GM18505 (cell line): ENCODE results near the gene SURF1.
"Not testable (repeated sequence)": the region's sequence is repeated elsewhere in the genome, so short reads cannot be mapped to it uniquely, and the experiment has no call there.

Experiments
- ATAC-seq: cut with Tn5 transposase; IDR thresholded peaks from one replicate; pipeline ENCODE4 v1.9.1; 2021; ENCODE audit not compliant: unreplicated experiment
- POLR2A ChIP-seq: IDR thresholded peaks from 4 replicates; pipeline ENCODE4 v1.6.1; 2011; ENCODE audit warnings: borderline replicate concordance; ENCODE audit not compliant: insufficient read depth, insufficient read length; ENCODE audit errors: extremely low read depth

The SURF1 gene, protein sequence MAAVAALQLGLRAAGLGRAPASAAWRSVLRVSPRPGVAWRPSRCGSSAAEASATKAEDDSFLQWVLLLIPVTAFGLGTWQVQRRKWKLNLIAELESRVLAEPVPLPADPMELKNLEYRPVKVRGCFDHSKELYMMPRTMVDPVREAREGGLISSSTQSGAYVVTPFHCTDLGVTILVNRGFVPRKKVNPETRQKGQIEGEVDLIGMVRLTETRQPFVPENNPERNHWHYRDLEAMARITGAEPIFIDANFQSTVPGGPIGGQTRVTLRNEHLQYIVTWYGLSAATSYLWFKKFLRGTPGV

DNA sequence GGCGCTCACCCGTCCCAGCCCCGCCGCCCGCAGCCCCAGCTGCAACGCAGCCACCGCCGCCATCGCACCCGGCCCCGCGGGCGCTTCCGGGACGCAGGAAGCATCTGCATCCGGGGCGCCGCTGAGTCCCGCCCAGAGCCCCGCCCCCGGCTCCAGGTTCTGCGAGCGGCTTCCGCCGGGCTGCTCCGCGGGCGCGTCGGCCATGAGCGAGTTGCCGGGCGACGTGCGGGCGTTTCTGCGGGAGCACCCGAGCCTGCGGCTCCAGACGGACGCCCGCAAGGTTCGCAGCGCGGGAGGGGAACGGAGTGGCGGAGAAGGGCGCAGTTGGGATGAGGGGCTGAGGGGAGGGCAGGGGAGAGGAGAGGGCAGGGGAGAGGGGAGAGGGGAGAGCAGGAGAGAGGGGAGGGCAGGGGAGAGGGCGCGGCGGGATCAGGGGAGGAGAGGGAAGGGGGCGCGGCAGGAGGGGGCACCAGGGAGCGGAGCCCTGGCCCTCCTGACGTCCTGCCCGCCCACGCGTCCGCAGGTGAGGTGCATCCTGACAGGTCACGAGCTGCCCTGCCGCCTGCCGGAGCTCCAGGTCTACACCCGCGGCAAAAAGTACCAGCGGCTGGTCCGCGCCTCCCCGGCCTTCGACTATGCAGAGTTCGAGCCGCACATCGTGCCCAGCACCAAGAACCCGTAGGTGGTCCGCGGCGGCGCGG, at the start of gene SURF1, which contains the start of gene SURF2:
TSS of gene SURF1 (minus strand) at position 97 of the 701 bp plus-strand sequence. CDS start at position 63, 34 bp downstream.
TSS of gene SURF2 (plus strand) at position 160 of the 701 bp plus-strand sequence. CDS start at position 203, 43 bp downstream.
- TF ChIP-seq POLR2A = peak; percentile 80

DNA sequence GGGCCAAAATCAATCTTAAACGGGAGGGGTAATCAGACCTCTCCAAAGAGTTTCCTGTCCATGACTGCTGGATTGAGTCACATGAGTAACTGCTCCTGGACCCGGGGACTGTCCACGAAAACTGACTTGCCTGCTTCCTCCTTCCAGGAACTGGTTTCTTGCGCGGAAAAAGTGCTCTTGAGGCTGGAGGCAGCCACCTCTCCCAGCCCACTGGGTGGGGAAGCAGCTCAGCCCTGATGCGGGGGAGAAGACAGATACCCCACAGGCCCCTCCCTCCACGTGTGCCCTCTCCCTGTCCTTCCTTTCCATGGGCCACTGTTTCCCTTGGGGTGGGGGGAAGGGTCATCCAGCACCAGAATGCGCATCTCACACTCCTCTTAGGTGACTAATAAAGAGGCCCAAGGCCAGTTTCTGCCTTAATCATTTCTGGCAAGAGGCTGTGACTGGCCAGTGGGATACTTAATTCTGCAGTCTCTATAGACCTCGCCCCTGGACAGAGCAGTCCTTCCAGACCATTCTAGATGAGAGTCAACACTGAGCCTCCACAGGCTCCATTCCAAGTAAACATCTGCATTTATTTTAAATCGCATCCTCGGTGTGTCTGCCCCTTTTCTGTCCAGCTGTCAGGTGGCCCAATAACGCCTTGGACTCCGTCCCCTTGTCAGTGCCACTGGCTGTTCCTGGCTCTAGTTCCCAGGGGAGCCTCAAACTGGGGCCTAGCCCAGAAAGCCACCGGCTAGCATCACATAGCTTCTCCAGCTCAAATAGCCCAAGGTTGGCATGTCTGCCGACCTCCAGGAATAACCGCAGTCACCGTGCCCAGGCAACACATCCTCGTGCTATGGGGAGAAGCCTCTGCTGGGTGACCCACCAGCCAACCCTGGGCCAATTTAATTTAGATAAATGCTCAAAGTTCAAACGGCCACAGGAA, 49.5 kb upstream of the SURF1 start:
- no peak for TF ChIP-seq POLR2A
- no peak for ATAC-seq

More for the DNA sequence above, at the start of gene SURF1, which contains the start of gene SURF2:
- peak; percentile 65 for ATAC-seq

DNA sequence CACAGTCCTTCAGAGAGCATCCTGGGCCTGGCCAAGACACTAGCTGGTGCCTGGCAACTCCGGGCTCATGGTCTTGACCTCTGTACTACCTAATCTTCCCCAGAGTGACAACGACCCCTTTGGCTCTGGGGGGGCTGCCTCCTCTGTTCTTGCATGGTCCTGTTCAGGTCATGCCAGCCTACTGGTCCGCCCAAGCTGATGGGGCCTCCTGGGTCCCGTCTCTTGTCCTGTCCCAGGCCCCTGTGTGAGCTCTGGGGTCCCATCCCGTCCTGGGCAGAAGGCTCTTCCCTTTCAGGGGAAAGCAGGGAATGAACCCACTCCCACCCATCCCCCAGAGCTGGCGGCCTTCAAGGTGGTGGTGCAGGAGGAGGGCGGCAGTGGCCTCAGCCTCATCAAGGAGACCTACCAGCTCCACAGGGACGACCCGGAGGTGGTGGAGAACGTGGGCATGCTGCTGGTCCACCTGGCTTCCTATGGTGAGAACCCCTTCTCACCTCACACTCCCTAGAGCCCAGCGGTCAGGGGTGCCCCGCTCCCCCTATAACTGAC, 48.2 kb upstream of the SURF1 start:
- peak; percentile 7 for TF ChIP-seq POLR2A
- ATAC-seq = no peak

DNA sequence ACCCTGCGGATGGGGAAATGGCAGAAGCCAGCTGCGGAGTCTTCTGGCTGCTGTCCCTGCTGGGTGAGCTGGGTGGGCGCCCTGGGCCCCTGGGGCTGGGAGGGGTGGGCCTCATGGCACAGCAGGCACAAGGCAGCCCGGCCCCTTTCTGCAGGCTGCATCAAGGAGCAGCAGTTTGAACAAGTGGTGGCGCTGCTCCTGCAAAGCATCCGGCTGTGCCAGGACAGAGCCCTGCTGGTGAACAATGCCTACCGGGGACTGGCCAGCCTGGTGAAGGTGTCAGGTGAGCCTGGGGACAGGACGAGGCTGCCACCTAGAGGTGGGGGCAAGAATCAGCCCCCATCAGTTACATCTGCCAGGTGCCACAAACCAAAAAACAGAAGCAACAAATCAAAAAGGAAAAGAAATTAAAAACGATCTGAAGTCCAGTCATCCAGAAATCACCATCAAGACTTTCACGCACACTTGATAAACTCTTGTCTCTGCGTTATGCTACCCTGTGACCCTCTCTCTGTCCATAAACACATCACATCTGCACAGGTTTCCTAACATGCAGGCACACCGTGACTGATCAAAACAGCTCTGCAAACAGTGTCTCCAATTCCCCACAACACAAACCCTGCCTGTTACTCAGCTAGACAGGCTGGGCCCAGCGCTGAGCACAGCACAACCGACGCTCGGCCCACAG, 47.6 kb upstream of the SURF1 start:
- TF ChIP-seq POLR2A = no peak
- ATAC-seq = no peak

DNA sequence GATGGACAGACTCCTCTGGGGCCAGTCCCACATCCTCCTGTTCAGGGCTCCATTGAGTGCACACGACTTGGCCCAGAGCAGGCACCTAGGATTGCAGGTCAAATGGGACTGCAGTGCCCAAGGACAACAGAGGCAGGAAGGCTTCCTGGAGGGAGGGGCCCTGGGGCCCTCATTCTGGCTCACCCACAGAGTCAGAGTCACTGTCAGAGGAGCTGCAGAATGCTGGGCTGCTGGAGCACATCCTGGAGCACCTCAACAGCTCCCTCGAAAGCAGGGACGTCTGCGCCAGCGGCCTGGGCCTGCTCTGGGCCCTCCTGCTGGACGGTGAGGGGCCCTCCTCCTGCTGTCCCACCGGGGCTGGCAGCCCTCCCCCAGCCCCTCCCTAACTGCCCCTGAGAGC, 46.4 kb upstream of the SURF1 start:
- no peak for TF ChIP-seq POLR2A
- ATAC-seq = no peak

DNA sequence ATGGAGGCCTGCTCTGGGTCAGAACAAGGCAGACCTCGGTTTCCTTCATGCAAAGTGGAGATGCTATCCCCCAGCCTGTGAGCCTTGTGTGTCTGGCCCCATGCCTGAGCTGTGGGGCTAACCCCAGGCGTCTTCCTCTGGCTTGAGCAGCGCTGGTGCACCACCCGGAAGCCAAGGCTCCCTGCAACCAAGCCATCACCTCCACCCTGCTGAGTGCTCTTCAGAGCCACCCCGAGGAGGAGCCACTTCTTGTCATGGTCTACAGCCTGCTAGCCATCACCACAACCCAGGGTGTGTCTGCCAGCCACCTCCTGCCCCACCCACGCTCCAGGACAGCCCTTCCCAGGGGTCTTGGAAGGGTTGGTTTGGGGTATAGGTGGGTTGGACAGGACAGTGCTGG, 45.3 kb upstream of the SURF1 start:
- TF ChIP-seq POLR2A = no peak
- no peak for ATAC-seq

DNA sequence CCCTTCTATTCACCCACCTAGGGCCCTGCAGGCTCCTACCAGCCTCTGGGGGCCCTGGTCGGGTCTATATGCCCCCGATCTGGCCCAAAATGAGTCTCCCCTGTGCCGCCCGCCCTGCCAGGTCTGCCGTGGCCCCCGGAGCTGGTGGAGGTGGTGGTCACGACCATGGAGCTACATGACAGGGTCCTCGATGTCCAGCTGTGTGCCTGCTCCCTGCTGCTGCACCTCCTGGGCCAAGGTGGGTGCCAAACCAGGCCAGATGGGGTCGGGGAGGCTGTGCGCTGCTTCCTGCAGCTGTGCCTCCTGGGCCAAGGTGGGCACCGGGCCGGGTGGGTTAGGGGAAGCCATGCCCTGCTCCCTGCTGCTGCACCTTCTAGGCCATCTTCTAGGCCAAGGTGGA, 44.0 kb upstream of the SURF1 start:
- TF ChIP-seq POLR2A = no peak
- no peak for ATAC-seq

DNA sequence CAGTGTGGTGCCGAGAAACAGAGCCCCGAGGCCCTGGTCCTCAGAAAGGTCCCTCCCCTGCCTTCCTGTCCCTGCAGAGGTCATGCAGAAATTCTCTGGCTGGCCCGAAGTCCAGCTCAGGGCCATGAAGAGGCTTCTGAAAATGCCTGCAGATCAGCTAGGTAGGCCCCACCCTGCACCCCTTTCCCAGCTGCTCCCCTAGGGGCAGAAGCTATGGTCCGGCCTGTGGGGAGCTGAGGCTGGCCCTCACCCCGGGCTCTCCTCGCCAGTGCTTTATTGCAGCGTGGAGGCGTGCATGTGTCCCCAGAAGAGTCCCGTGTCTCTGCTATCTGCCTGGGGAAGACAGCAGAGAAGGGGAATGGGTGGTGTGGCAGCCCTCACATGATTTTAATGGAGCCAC, 41.6 kb upstream of the SURF1 start:
- no peak for ATAC-seq
- TF ChIP-seq POLR2A = no peak

DNA sequence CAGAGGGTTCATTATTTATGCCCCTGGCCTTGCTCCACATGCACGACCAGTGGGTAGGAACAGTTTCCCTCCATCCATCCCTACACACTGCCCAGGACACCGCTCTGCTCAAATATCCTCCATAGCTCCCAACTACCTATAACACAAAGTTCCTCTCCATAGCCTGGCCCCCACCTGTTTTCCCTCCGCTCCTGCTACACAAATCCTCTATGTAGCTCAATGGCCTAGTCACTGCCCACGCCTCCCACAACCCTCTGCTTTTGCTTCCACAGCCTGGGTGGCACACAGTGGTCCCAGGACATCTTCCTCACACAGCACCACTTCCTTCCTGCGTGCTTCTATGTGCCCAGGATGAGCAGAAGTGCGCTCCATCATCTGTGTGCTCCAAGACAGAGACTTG, 41.1 kb upstream of the SURF1 start:
- no peak for ATAC-seq
- no peak for TF ChIP-seq POLR2A

DNA sequence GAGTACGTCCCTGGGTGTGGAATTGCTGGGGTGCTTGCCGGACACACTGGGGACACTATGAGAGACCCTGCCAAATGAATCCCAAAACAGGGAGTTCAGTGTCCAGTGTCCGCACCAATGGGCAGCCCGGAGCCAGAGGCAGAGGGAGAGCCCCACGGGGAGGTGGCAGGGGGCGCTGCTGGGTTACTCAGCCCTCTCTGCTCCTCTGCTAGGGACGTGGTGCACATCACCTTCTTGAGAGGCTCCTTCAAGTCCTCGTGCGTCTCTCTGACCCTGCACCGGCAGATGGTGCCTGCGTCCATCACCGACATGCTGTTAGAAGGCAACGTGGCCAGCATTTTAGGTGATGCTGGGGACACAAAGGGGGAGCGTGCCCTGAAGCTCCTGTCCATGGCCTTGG, 40.7 kb upstream of the SURF1 start:
- no peak for ATAC-seq
- no peak for TF ChIP-seq POLR2A

DNA sequence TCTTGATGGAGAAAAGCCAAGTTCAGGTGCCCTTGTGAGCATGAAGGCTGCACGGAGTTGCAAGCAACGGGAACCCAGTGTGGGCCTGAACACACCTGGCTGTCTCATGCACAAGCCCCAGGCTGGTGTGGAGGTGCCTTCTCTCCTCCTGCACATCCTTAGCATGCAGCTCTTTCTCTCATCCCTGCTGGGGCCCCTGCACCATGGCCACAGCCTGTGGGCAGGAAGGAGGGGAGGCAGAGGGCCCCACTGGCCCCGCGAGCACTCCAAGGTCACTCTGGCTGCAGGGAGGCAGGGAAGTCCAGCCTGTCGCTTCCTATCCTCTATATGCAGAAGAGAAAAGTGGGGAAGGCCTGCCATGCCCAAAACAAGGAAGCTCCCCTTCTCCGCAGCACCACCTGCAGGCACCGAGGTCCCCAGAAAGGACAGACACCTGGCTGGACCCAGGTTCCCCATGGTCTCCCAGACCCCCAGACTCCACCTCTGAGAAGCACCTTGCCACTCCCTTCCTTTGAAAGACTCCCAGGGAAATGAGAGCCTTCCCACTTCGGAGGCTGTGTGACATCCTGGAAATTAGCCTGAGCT, 38.5 kb upstream of the SURF1 start:
- no peak for ATAC-seq
- no peak for TF ChIP-seq POLR2A

DNA sequence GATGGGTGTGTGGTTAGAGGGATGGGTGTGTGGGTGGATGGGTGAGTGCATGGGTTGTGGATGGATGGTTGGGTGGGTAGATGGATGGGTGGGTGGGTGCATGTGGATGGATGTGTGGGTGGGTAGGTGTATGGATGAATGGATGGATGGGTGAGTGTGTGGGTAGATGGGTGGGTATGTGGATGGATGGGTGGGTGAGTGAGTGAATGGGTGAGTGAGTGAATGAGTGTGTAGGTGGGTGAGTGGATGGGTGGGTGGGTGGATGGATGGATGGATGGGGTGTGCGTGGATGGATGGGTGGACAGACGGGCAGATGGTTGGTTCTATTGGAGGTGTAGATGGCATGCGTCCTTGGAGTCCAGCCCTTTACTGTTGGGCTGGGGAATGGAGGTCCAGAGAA, 37.1 kb upstream of the SURF1 start:
- no peak for ATAC-seq
- TF ChIP-seq POLR2A = no peak

DNA sequence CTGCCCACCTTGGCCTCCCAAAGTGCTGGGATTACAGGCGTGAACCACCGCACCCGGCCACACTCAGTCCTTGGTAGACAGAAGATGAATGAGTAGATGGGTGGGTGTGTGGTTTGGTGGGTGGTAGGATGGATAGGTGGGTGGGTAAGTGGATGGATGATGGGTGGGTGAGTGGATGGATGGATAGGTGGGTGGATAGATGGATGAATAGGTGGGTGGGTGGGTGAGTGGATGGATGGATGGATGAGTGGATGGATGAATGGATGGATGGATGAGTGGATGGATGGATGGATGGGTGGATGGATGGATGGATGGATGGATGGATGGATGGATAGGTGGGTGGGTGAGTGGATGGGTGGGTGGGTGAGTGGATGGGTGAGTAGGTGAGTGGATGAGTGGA, 36.0 kb upstream of the SURF1 start:
- ATAC-seq = not testable (repeated sequence)

DNA sequence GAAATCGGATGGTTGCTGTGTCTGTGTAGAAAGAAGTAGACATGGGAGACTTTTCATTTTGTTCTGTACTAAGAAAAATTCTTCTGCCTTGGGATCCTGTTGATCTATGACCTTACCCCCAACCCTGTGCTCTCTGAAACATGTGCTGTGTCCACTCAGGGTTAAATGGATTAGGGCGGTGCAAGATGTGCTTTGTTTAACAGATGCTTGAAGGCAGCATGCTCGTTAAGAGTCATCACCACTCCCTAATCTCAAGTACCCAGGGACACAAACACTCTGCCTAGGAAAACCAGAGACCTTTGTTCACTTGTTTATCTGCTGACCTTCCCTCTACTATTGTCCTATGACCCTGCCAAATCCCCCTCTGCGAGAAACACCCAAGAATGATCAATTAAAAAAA, 35.2 kb upstream of the SURF1 start:
- ATAC-seq = not testable (repeated sequence)
